HG02588 (cell line): ENCODE measurements around the gene MYL7.
"Not testable (repeated sequence)": the region's sequence is repeated elsewhere in the genome, so short reads cannot be mapped to it uniquely, and the experiment has no call there.

Experiments
- ATAC-seq: cut with Tn5 transposase; IDR thresholded peaks from one replicate; pipeline ENCODE4 v1.9.1; 2021; ENCODE audit warnings: mild to moderate bottlenecking, moderate library complexity; ENCODE audit not compliant: unreplicated experiment

Gene MYL7, protein sequence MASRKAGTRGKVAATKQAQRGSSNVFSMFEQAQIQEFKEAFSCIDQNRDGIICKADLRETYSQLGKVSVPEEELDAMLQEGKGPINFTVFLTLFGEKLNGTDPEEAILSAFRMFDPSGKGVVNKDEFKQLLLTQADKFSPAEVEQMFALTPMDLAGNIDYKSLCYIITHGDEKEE

GRCh38 chr7:44141221-44141850 lies at the start of gene MYL7:
MYL7 (minus strand) TSS chr7:44141332; CDS start chr7:44141305, 27 bp downstream.
- ATAC-seq: no peak

- no peak for ATAC-seq
Observed at GRCh38 chr7:44189993-44190872, 49.1 kb upstream of the MYL7 start.

GRCh38 chr7:44189286-44189992 lies 48.3 kb upstream of the MYL7 start, which contains the start of gene GCK:
GCK (minus strand) TSS chr7:44189439; CDS start chr7:44188953, 486 bp downstream.
- no peak for ATAC-seq

DNA sequence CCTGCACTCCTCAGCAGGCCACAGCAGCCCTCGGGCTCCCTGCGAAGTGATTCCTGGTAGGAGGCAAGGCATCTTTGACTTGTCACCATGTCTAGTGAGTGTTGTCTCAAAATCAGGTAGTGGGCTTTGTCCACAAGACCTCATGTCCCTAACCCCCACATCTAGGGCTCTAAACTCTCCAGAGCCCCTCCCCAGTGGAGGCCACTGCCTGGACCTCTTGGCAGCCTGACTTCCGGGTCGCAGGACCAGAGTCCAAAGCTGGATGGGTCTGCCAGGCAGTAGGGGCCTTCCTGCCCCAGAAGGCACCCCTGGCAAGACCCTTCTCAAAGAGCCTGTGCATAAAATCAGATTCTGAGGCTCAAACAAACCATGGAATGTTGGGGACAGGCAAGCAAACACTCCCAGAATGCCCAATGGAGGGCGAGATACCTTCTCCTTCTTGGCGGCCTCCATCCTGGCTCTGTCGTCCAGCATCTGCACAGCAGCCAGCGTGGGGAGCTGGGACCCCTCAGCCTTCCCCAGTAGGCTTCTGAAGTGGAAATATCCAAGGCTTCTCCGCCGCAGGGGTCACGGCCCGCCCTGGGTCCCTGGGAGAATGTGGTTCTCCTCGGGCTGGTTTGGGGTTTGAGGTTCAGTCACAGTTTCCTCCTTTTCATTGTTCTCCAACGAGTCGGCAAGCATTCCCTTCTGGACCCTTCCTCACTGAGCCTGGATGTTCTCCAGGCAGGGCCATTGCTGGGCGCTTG lies 47.5 kb upstream of the MYL7 start:
- ATAC-seq: no peak

- no peak for ATAC-seq
Observed at GRCh38 chr7:44187636-44188416, 46.7 kb upstream of the MYL7 start.

DNA sequence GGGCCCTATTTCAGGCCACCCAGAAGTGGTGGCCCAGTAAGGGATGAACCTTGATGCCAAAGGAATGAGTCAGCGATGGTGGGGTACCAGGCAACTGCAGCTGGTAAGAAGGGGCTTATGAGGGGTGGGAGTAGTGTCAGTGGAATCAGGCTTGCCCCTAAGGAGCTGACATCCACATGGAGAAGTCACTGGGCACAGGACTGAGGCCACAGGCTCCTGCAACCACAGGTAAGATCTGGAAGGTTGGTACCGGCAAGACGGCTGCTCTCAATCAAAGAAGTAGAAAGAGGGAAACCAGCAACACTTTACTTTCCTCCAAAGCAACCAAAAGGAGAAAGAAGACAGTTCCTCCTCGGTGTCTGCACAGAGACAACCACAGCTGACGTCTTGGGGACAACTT lies 45.6 kb upstream of the MYL7 start:
- ATAC-seq: no peak

- ATAC-seq: no peak
Observed at GRCh38 chr7:44185729-44186128, 44.6 kb upstream of the MYL7 start.

DNA sequence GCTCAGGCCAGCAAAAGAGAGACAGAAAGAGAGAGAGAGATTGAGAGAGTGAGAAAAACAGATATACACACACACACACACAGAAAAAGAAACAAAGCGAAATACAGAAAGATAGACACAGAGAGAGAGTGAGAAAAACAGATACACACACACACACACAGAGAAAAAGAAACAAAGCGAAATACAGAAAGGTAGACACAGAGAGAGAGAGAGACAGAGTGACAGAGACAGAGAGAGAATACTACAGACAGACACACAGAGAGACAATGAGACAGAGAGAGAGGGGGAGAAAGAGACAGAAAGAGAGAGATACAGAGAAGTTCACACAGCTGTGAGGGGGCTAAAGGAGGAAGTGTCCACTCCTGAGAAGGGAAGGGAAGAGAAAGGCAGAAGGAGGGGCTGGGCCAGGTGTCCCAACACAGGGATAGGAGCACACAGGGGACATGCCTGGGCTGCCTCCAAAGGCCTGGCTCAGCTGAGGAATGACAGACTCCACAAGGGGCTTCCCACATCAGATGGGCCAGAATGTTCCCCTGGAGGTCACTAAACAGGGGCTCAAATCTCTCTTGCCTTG lies 43.8 kb upstream of the MYL7 start:
- no peak for ATAC-seq

- ATAC-seq: no peak
Observed at GRCh38 chr7:44184206-44184872, 43.2 kb upstream of the MYL7 start.

DNA sequence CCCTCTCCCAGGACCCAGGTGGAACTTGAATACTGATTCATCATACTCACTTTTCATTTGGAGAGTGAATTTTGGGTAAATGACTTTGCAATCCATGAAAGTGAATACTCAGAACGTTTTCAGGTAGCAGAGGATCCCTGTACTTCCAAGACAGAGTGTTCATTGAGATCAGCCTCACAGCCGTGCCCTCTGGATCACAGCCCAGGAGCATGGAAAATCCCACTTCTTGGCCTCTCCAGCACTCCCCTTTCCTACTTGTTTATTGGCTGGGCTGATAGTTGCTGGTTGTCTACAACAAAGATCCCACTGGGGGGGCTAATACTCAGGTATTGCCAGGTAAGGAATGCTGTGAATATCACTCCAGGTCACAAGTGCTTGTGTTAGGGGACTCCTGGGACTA lies 42.3 kb upstream of the MYL7 start:
- ATAC-seq: no peak

GRCh38 chr7:44182827-44183226 lies 41.7 kb upstream of the MYL7 start:
- no peak for ATAC-seq

DNA sequence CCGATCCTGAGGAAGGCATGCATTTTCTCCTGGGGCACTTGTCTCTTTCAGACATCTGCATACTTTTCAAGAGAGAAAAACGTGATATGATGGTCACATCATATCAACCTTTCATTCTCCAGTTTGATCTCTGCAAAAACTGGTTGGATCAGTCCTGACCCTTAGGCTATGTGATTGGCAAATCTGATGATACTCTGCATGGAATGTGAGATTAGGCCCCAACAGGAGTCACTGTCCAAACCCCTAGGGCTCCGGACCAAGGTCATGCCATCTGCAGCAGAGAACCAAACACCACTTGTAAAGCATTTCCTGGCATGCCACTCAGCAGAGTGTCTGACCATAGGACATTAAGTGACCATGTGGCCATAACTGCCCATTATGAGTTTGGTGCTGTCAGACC lies 39.5 kb upstream of the MYL7 start:
- no peak for ATAC-seq

DNA sequence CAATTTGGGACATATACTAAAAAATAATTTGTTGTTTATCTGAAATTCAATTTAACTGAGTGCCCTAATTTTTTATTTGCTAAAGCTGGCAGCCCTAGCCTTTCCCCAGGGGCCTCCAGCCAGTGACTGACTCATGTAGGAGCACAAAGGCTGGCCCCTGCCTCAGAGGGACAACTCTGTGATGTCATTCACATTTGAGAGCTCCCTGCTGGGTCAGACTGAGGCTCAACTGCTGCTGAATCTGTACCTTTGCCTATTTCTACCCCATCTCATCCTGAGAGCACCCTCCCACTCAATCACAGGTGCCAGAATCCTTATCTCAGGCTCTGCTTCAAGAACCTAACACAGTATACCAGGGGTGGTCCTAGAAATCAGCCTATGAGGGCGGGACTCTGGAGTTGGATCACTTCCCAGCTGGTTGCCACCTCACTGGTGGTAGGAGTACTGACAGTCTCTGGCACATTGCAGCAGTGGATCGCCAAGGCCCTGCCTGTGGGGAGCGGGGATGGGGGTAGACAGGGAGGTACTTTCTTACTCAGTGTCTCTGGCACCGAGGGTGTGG lies 36.5 kb upstream of the MYL7 start:
- ATAC-seq: no peak

GRCh38 chr7:44176486-44176885 lies 35.4 kb upstream of the MYL7 start:
- ATAC-seq: no peak

GRCh38 chr7:44175730-44176129 lies 34.6 kb upstream of the MYL7 start:
- ATAC-seq: no peak

GRCh38 chr7:44174694-44174948 lies 33.5 kb upstream of the MYL7 start:
- ATAC-seq: not testable (repeated sequence)

DNA sequence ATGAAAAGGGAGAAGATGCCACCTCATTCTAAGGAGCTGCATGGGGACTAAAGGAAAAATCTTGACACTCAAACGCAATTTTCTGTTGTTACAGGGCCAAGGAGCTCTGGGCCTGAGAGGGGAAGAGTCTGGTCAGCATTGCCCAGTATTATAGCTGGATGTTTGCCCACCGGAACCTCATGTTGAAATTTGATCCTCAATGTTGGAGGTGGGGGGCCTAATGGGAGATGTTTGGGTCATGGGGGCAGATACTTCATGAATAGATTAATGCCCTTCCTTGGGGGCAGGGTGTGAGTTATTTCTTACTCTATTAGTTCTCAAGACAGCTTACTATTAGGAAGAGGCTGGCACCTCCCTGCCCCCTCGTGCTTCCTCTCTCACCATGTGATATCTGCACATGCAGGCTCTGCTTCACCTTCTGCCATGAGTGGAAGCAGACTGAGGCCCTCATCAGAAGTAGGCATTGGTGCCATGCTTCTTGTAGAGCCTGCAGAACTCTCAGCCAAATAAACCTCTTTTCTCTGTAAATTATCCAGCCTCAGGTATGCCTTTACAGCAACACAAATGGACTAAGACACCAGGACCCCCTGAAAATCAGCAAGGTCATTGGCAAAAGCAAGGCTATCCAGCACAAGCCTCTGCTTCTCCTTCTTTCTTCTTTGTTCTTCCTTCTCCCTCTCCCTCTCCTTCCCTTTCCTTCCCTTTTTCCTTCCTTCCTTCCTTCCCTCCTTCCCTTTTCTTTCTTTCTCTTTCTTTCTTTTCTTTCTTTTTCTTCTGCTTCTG lies 33.0 kb upstream of the MYL7 start:
- ATAC-seq: no peak

DNA sequence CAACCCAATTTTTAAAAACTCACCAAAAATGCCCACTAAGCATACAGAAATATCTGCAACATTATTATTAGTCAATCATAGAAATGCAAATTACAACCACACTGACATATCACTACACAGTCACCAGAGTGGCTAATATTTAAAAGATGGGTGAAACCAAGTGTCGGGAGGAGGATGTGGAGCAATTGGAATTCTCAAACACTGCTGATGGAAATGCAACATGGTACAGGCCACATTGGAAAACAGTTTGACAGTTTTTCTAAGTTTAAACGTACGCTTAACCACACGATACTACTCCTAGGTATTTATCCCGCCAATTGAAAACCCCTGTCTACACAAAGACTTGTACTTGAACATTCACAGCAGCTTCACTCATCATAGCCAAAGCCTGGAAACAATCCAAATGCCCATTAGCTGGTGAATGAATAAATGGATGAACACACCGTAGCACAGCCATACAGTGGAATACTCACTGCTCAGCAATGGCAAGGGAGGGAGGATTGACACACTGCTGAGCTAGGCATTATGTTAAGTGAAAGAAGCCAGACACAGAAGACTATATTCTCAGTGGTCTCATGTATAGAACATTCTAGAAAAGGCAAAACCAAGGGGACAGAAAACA lies 31.8 kb upstream of the MYL7 start:
- ATAC-seq: no peak
